ENCODE measurements around the gene THOC6.
A peak's percentile ranks its signal among the peaks of the same experiment; 100 is the strongest.

THOC6 gene

GRCh38 chr16:2992383-2993081 is 31.3 kb upstream of the THOC6 start:
- no peak for DNase-seq

- DNase-seq, result no peak
Observed at GRCh38 chr16:2996298-2996697, 27.5 kb upstream of the THOC6 start.

GRCh38 chr16:2999929-3000328 is 23.9 kb upstream of the THOC6 start:
- no peak for DNase-seq

GRCh38 chr16:3000540-3000939 is 23.3 kb upstream of the THOC6 start:
- no peak for DNase-seq

- no peak for DNase-seq
Observed at GRCh38 chr16:3001316-3001715, 22.5 kb upstream of the THOC6 start.

GRCh38 chr16:3003582-3004270 is 20.1 kb upstream of the THOC6 start:
- DNase-seq, result peak; percentile 88

GRCh38 chr16:3004319-3004718 is 19.5 kb upstream of the THOC6 start:
- DNase-seq, result peak; percentile 7

GRCh38 chr16:3004781-3005284 is 19.0 kb upstream of the THOC6 start:
- DNase-seq, result peak; percentile 23

GRCh38 chr16:3007059-3007956 is 16.5 kb upstream of the THOC6 start:
- DNase-seq, result no peak

GRCh38 chr16:3007957-3008689 is 15.7 kb upstream of the THOC6 start:
- DNase-seq, result peak; percentile 7

- no peak for DNase-seq
Observed at GRCh38 chr16:3008690-3009037, 15.2 kb upstream of the THOC6 start.

- peak; percentile 13 for DNase-seq
Observed at GRCh38 chr16:3009568-3010390, 14.1 kb upstream of the THOC6 start.

- no peak for DNase-seq
Observed at GRCh38 chr16:3010510-3010909, 13.3 kb upstream of the THOC6 start.

- peak; percentile 45 for DNase-seq
Observed at GRCh38 chr16:3012246-3012645, 11.6 kb upstream of the THOC6 start.

- peak; percentile 75 for DNase-seq
Observed at GRCh38 chr16:3012828-3013420, 10.9 kb upstream of the THOC6 start, which contains the start of gene CLDN9. Gene CLDN9, plus strand, starts transcription at chr16:3012923. Its CDS starts 440 bp downstream, at chr16:3013363.

- DNase-seq, result no peak
Observed at GRCh38 chr16:3013491-3013951, 10.3 kb upstream of the THOC6 start.

- DNase-seq, result no peak
Observed at GRCh38 chr16:3013998-3014690, 9.7 kb upstream of the THOC6 start.

- no peak for DNase-seq
Observed at GRCh38 chr16:3014971-3015370, 8.9 kb upstream of the THOC6 start.

- no peak for DNase-seq
Observed at GRCh38 chr16:3015865-3016521, 7.8 kb upstream of the THOC6 start.

- no peak for DNase-seq
Observed at GRCh38 chr16:3017344-3017743, 6.5 kb upstream of the THOC6 start.

All from NCI-H510A treated with DMSO at 0.1 percent for 48 hours (cell line).